ENCODE measurements around the gene WFIKKN2.

The WFIKKN2 gene

DNA sequence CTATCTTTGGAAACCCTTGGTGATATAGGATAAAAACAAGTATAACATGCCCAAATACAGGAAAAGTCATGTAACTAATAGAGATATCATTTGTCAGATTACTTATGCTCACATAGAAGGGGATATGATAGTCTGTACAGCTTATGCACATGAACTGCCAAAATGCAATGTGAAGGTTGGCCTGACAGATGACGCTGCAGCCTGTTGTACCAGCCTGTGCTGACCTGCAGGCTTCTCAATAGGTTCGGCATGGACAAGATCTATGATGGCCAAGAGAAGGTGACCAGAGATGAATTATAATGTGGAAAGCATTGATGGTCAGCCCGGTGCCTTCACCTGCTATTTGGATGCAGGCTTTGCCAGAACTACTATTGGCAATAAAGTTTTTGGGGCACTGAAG is 12.7 kb downstream of the WFIKKN2 start:
- no peak for DNase-seq (ENCODE audit: low spot score)
- in situ Hi-C loops (cut with MboI; ENCODE audit: low sequenced_read_pairs, unreplicated experiment): loop anchor here (5.0 kb wide), 1 partner anchor 109 kb away; no protein-coding TSS in a partner anchor
- TF ChIP-seq, protein P1, sequence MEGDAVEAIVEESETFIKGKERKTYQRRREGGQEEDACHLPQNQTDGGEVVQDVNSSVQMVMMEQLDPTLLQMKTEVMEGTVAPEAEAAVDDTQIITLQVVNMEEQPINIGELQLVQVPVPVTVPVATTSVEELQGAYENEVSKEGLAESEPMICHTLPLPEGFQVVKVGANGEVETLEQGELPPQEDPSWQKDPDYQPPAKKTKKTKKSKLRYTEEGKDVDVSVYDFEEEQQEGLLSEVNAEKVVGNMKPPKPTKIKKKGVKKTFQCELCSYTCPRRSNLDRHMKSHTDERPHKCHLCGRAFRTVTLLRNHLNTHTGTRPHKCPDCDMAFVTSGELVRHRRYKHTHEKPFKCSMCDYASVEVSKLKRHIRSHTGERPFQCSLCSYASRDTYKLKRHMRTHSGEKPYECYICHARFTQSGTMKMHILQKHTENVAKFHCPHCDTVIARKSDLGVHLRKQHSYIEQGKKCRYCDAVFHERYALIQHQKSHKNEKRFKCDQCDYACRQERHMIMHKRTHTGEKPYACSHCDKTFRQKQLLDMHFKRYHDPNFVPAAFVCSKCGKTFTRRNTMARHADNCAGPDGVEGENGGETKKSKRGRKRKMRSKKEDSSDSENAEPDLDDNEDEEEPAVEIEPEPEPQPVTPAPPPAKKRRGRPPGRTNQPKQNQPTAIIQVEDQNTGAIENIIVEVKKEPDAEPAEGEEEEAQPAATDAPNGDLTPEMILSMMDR (IDR thresholded peaks at IDR 0.05; ENCODE audit: borderline replicate concordance, control extremely low read depth, extremely low read depth, insufficient read depth, missing control alignments): no peak

DNA sequence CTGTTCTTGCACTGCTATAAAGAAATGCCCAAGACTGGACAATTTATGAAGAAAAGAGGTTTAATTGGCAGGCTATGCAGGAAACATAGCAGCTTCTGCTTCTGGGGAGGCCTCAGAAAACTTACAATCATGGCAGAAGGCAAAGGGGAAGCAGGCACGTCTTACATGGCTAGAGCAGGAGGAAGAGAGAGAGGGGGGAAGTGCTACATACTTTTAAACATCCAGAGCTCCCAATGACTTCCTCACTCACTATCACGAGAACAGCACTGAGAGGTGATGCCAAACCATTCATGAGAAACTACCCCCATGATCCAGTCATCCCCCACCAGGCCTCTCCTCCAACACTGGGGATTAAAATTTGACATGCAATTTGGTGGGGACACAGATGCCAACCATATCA is 13.3 kb downstream of the WFIKKN2 start:
- TF ChIP-seq, protein P1 (IDR thresholded peaks at IDR 0.05; ENCODE audit: borderline replicate concordance, control extremely low read depth, extremely low read depth, insufficient read depth, missing control alignments): no peak
- no peak for DNase-seq (ENCODE audit: low spot score)
- in situ Hi-C loops (cut with MboI; ENCODE audit: low sequenced_read_pairs, unreplicated experiment): loop anchor here (5.0 kb wide), 1 partner anchor 109 kb away; no protein-coding TSS in a partner anchor

DNA sequence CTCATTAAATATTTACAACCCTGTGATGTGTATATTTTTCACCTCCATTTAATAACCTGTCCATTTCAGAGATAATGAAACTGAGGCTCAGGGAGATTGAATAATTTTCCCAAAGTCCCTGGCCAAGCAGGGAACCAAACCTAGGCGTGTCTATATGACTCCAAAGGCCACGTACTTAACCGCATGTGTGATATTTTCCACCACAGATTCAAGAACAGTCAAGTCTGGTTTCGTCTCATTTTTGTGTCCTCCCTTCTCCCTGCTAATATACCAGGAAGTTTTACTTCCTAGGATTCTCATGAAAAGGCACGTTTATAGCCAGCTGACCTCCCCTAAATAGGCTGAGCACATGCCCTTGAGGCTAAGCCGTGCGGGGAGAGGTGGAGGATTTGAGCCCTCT is 15.3 kb downstream of the WFIKKN2 start:
- TF ChIP-seq, protein P1 (IDR thresholded peaks at IDR 0.05; ENCODE audit: borderline replicate concordance, control extremely low read depth, extremely low read depth, insufficient read depth, missing control alignments): no peak
- in situ Hi-C loops (cut with MboI; ENCODE audit: low sequenced_read_pairs, unreplicated experiment): no loop called here
- no peak for DNase-seq (ENCODE audit: low spot score)

DNA sequence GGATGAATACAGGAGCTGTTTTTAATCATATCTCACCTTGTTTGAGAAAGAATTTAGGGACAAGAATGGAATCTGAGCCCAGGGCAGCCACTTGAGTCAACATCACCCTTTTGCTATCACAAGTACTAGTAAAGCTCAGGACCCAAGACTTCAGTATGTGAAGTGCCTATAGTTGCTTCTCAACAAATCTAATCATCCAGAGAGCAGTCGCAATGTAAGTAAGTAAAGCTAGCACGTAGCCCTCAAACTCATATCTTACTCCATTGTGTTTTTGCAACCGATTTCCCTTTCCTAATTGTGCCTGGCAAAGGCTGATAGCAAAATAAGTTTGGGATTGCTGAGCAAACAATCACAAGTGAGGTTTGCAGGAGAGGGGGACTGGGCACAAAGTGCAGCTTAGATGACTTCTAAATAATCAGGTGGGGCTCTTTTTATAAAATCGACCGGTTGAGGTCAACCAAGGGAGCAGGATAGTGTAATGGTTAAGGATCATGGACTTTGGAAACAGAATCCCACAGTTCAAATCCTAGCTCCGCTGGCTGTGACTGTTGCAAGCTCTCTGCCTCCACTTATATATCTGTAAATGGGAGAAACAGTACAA is 17.7 kb downstream of the WFIKKN2 start:
- DNase-seq (ENCODE audit: low spot score): no peak
- in situ Hi-C loops (cut with MboI; ENCODE audit: low sequenced_read_pairs, unreplicated experiment): no loop called here
- TF ChIP-seq, protein P1 (IDR thresholded peaks at IDR 0.05; ENCODE audit: borderline replicate concordance, control extremely low read depth, extremely low read depth, insufficient read depth, missing control alignments): no peak

DNA sequence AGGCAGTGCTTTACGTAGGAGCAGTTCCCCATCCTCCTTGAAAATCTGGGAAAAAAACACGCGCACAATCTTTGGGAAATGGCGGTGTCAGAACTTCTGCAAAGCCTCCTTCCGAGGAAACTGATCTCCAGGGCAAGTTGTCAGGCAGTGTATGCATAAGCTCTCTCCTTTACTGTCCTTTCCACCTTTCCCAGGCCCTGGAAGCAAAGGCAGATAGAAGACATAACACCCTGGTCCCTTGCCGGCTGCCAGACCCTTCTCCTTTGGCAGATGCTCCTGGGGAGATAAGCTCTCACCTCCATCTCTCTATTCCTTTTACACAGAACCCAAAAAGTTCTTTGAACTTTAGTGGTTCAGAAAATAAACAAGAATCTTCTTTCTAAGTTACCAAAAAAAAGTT is 18.4 kb downstream of the WFIKKN2 start:
- in situ Hi-C loops (cut with MboI; ENCODE audit: low sequenced_read_pairs, unreplicated experiment): no loop called here
- TF ChIP-seq, protein P1 (IDR thresholded peaks at IDR 0.05; ENCODE audit: borderline replicate concordance, control extremely low read depth, extremely low read depth, insufficient read depth, missing control alignments): no peak
- no peak for DNase-seq (ENCODE audit: low spot score)

DNA sequence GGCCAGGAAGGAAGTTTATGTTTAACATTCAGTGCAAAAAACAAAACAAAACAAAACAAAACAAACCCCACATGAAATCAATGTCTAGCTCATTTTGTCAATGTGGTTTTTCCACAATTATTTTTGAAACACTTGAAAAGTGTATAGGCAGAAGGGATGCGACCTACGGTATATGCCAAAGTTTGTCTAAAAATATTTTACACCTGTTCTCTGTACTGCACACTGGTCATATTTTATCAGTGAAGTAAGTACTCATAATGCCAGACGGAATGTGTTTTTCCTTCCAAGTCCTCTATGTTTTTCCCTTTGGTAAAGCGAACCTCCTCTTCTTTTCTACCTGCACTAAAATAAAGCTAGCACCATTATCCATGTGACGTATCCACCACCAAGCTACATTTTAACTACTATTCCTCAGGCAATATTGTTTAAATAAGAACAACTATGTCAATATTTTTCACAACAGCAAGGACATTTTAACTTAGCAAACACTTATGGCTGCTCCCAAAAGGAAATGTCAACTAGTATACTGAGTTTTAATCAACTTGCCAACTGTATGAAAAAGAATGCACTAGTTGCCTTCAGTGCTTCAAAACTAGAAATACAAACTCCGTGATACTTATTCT is 20.4 kb downstream of the WFIKKN2 start:
- TF ChIP-seq, protein P1 (IDR thresholded peaks at IDR 0.05; ENCODE audit: borderline replicate concordance, control extremely low read depth, extremely low read depth, insufficient read depth, missing control alignments): no peak
- in situ Hi-C loops (cut with MboI; ENCODE audit: low sequenced_read_pairs, unreplicated experiment): no loop called here
- DNase-seq (ENCODE audit: low spot score): no peak

Measured in GM13976 (cell line).